HG03159 (cell line): ENCODE measurements around the gene STARD3.

Experiments
- ATAC-seq: cut with Tn5 transposase; IDR thresholded peaks from one replicate; pipeline ENCODE4 v1.9.1; 2021; ENCODE audit warnings: mild to moderate bottlenecking, moderate library complexity; ENCODE audit not compliant: unreplicated experiment

The STARD3 gene

DNA sequence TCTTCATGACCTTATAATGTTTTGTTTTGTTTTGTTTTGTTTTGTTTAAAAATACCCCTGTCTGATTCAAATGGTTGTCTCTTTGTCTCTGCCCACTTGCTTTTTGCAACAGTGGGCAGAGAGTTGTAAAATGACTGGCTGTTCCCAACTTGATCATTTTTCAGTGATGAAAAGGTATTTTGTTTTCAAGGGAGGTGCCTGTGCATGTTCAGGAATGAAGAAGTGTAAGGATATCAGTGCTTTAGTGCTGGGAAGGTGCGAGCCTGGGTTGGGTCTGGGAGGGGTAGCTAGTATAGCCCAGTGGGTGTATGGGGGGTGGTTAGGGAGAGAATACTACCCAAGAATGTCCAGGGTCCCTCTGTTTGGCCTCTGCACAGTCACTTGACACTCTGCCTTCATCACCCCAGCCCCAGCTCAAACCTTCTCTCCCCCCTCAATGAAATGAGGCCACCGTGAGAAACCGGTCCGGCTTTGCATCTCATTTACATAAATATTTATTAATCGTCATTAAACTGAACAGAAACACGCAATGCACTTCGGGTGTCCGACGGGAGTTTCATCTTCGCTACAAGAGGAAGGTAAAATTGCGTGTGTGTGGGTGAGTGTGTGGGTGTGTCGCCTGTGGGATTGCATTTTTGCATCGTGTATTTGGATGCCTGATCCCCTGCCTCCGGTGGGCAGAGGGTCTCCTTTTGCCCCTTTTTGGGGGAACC lies 33.5 kb upstream of the STARD3 start:
- no peak for ATAC-seq

DNA sequence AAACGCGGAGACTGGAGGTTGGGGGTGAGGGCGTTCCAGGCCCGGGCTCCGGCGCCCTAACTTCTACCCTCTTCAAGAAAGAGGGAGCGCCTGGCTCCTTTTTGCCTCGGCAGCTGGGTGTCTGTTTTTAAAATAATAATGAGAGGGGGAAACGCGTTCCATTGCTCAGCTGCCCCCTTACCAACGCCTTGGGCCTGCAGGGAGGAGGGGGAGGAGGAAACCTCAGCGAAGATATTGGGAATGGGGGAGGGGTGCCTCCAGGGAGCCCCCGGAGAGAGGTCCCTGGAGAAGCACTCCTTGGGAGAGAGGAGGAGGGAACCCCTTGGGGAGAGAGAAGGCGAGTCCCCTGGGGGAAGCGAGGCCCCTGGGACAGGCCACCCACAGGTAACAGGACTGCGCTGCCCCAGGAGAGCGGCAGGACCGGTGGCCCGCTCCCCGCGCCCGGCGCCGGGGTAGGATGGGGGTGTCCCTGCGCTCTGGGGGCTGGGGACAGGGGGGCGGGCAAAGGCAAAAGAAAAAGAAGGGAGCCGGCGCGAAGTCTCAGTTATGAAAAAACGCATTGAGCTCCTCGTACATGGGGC lies 31.9 kb upstream of the STARD3 start:
- ATAC-seq = no peak

DNA sequence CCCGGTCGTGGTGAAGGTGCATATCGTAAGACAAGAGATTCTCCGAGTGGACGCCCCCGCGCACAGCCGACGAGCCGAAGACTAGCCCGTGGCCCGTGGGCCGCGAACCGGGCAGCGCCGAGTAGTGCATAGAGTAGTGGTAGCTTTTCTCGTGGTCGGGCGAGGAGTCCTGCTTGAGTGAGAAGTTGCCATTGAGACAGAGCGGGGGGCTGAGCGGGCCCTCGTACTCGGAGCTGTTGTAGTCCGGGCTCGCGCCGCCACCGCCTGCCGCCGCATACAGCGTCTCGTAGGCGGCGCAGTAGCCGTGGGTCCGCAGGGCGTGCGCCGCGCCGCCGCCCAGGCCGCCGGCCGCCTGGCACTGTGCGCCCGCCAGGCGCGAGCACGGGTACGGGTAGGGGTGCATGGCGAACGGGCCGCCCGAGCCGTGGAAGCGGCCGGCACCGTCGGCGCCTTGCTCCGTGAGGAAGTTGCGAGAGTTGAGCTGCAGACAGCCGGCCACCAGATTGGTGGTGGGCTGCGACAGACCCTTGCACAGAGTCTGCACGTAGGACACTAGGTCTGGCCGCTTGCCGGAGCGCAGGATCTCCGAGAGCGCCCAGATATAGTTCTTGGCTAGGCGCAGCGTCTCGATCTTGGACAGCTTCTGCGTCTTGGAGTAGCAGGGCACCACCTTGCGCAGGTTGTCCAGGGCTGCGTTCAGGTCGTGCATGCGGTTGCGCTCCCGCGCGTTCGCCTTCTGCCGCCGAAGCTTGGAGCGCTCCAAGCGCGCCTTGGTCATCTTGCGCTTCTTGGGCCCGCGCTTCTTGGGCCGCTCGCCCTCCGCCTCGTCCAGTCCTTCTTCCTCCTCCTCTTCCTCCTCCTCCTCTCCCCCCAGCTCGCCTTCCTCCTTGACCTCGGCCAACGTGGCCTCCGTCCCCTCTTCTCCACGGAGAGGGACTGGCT lies 31.2 kb upstream of the STARD3 start:
- ATAC-seq = no peak

DNA sequence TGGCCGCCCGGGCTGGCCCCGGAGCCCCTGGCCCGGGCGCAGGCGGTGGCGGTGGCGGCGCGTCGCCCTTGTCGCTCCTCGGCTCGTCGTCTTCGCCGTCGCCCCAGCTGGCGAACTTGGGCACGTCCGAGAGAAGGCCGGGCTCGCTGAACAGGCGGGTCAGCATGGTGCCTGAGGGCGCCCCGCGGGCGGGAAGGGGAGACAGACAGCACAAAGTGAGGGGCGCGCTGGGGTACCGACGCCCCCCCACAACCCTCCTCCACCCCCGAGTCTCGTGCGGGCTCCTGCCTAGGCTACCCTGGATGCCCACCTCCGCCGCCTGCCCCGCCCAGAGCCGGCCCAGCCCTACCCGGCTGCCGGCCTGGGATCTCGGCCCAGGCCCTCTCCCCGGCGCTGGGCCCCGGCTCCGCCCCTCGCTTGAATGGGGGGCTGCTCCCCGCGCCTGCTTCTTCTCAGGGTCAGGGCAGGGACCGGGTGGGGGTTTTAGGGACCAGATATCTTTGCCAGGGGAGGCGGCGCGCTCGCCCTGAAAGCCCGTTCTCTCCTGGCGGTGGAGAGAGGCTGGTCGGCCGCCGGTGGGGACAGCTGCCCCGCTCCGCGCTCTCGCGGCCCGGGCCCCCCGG lies 30.4 kb upstream of the STARD3 start:
- no peak for ATAC-seq

DNA sequence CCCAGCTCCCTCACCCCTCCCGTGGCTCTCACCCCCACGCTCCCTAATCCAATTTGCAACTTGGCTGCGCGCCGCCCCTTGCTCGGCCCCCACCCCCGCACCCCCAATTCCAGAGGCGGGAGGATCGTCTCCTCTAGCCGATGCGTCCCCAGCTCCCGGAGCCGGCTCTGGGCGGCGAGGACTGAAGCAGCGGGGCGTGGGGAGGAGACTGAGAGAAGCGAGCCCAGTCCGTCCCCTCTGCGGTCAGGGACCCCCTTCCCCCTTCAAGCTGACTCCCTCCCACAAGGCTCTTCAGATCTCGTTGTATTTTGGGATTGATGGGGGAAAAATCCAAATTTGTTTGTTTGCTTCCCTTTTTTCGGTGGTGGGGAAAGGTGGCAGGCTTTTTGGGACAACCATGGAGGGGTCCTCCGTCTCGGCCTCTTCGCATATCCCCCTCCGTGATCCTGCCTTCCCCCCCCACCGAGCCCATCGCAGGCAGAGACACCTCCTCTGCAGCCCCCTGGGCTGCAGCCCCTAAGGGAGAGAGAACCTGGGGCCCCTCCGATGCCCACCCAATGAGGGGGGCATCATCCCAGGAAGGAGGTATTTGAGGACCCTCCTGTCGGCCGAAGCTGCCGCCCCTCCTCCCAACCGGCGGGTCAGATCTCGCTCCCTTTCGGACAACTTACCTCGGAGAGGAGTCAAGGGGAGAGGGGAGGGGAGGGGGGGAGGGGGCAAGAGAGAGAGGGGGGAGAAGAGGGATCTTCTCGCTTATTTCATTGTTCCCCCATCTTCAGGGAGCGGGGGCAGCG lies 29.7 kb upstream of the STARD3 start:
- no peak for ATAC-seq

DNA sequence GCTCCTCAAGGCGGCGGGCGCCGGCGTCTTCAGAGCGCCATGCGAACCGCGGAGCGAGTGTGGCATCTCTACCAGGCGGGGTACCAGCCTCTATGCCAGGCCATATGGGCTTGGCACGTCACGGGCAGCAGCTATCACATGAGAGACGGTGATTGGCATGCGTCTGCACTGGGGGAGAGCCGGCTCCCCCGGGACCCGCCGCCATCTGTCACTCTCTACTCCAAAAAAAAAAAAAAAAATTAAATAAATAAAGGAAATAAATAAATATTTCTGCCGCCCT lies 29.2 kb upstream of the STARD3 start, which contains the start of gene NEUROD2:
Gene NEUROD2 (minus strand): TSS at position 70 of the 280 bp plus-strand sequence. CDS start 1,321 bp downstream, outside the sequence.
- ATAC-seq = no peak

DNA sequence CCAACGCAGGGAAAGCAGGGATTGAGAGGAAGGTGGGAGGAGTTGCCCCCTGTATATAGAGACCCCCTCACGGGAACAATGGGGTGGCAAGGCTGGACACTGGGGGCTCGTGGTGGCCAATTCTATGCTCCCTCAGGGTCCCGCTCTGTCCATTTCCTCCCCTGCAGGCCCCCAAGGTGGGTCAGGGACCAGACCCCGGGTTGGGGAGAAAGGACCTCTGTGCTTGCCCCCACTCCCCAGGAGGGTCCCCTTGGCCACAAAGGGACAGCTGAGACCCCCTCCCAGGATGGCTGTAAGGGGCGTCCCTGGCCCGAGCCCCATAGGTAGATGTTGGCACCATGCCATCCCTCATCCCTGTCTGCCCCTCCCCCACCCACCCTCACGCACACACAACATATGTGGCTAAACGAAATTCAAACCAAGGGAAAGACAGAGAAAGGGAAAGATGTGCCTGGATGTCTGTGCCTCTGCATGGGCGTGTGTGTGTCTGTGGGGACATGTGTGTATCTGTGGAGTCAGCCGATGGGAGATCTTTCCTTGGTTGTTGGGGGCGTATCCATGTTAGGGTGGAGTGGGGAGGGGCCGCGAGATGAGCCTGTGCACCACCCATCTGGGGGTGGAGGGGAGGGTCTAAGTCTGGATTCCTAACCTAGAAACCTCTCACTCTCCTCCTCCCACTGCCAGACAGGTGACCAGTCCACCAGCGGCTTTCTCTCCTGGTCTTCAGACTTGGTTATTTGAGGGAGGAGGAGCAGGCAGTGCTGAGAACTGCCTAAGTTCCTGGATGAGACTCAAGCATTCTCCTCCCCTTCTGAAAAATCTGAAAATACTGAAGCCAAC lies 28.6 kb upstream of the STARD3 start:
- no peak for ATAC-seq

DNA sequence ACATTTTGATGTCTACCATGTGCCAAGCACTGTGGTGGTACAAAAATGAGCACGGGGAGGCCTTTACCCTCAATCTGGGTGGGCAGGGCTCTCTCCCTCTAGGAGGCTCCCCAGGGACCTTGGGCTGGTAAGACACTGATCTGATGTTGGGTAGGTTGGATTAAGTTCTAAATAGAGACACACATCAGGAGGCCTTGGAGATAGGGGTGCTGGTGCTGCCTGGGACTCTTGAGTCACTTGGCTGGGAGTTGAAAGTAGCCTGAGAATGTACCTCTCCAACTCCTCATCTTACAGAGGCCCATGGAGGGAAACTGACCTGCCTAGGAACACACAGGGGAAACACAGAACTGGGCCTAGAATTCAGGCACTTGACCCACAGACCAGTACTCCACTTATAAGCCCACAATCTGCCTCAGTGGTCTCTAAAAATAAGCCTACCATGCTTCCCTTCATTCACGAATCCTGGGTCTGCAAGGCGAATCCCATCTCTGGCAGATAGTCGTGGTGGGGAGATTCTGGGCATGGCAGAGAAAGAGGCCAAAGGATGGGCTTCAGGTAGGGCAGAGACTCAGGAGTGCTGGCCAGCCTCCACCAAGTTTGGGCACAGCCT lies 27.4 kb upstream of the STARD3 start:
- ATAC-seq = no peak

DNA sequence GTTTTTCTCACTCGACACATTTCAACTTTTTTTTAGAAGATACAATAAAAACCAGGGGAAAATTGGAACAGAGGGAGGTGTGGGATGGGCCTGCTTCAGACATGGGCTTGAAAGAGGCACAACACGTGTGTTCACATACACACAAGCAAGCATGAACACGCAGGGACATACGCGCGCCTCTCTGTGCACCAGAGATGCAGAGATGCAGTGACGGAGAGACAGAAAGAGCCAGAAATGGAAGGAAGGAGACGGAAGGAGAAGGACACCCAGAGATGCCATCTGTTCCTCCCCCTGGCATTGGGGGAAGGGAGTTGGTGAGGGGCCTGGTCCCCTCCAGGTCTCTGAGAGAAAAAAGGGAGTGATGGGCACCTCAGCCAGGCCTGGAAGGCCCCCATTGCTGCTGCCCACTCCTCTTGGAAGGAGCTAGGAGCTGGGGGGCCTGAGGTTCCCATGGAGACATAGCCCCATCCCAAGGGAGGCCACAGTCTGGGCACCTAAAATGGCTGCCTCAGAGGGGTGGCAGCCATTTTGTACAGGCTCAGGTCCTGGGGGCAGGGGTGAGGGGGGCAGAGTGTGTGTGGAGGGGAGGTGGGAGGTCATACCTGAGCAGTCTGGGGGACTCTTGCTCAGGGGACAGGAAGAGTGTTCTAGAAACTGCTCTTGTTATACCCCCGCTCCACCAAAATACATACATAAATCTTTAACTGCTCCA lies 25.4 kb upstream of the STARD3 start:
- no peak for ATAC-seq

DNA sequence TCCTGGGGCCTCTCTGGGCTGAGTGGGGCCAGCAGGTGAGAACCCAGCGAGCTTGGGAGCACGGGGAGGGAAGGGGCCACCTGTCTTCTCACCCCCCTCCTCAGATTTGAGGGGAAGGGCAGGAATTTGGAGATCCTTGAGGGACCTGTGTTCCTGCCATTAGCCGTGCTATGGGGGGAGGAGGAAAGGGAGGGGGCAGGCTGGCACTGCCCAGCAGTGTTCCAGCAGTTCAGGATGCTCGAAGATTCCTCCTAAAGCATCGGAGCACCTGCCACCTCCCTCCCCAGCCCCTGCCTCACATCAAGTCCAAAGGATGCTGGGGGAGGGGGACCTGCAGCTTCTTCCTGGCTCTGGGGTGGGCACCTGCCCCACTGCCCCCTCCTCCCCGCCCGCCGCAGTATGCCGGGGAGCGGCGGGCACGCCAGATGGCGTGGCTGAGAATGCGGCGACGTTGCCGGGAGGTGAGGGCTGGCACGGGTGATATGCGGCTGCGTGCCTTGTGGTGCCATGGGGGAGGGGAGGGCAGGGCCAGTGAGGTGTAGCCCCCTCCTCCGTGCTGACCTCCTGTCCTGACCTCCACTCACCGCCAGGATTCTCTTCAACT lies 24.6 kb upstream of the STARD3 start:
- ATAC-seq = no peak

DNA sequence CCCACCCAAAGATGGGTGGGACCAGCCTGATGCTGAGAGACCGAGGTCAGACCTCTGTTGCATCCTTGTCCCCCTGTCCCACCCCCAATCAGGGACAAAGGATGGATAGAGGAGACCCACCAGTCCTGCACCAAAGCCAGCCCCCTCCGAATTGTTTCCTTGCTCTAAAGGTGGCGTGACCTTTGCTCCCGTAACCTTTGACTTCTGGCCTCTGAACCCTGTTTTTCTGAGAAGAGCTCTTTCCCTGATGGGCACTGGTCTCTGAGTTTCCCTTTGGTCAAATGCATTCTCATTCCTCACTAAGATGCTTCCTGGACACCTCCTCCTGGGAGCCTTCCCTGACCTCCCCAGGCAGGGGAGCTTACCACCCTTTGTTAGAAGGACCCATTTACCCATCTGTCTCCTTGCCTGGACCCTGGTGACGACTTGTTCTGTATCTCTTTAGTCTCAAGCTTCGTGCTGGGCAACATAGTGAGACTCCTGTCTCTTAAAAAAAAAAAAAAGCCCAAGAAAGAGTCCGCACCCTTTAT lies 23.9 kb upstream of the STARD3 start:
- no peak for ATAC-seq

DNA sequence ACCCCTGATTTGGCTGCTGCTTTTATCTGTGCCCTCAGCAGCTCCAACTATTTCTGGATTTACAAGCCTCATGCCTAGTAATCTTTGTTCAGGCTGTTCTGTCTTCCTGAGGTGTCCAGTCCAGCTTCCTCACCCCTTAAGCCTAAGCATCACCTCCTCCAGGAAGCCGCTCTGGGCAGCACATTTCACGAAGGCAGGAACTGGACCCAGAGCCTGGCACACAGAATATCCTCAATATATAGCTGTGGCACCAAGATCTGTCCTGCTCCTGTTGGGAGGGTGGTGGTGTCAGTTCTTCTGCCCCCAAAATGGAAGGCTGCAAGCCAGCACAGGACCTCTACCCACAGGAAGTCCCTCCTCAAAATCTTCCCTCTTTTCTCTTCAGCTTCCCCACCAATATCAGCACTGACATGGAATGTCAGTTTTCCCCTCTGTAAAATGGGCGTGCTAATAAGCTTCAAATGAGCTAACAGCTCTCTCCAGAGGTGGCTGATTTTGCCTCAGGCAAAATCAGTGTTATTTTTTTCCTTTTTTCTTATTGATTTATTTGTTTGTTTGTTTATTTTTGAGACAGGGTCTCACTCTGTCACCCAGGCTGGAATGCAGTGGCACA lies 22.3 kb upstream of the STARD3 start:
- no peak for ATAC-seq

DNA sequence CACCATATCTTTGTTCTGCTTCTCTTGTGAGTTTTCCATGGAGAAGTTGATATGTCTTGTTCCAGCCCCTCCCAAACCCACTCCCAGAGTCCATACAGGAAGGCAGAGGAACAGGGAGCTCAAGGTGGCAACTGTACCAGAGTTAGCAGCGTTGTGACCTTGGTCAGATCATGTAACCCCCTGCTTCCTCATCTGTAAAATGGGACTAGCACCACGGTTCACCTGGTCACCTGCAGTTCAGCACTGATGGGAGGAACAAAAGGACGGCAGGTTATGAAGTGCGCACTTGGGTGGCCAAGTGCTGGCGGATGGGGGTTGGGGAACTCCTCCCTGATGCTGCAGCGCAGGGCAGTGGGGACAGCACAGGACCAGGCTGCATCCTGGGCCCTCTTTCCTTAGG lies 21.5 kb upstream of the STARD3 start:
- ATAC-seq = no peak

DNA sequence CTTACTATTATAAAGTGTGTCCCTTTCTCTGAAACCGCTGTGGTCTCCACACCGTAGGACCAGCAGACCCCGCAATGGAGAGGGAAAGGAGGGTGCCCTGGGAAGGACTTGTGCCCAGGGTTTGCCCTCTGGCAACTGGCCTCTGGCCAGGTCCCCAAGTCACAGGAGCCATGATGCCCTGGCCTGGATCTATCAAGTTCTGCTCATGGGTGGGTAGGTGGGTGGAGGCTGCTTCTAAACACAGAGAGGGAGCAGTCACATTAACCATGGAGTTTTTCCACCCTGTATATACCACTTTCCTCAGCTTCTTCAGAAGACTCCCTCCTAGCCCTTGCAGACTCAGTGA lies 19.9 kb upstream of the STARD3 start:
- ATAC-seq = no peak

DNA sequence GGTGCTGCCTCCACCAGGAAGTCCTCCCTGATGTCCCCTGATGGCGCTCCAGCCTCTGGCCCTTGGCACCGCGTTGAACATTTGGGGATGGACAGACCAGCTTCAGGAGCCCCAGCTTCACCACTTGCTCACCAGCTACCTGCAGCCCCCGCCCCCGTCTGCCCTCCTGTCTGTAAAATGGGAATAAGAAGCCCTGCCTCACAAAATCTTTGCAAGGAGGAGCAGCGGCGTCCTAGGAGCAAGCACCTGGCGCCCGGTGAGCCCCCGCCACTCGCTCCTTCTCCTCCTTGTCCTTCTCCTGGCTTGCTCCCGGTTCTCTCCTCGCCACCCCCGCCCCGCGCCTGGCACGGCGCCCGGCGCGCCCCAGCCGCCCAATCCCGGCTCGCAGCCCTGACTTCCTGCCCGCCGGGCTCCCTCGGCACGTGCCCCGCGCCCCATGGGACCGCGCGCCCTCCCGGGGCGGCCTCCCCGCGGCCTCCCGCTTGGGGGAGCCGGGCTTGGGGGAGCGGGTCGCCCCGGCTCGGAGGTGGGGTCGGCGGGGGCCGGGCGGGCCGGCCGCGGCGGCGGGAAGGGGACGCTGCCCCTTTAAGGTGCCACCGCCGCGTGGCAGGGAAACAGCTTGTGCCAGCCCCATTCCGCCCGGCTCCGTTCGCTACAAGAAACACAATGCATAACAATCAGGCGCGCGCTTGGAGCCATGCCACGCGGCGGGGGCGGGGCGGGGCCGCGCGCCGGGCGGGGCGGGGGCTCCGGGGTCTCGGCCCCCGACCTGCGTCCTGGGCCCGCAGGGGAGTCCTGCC lies 19.3 kb upstream of the STARD3 start:
- ATAC-seq = no peak

DNA sequence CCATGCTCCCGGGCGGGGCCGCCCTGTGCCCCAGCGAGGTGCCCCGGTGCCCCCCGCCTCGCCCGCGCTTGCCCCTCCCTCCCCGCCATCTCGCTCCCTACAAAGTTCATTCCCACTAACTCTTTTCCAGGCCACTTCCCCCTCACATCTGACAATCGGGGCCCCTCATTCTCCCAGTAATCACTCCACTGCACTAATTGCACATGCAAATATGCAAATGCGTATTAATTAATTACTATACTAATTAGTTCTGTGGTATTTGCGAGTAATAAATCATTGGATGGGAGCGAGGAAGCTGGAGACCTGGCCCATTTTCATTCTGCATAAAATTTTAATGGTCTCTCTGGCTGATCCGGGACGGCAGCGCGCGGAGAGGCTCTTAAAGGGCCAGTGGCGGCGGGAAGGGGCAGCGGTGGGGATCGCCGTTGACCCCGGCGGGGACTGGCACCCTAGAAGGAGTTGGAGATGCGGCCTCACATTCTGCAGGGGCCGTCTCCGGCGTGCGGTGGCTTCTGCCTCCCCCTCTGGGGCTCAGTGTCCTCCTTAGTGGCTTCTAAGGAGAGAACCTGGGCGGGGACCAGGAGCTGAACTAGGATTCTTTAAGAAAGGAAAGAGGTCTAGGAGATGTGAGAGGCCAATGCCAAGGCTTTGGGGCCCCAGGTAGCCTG lies 18.6 kb upstream of the STARD3 start:
- ATAC-seq = no peak
